GM19035 (cell line): ENCODE measurements around the gene GLB1L2.
A peak's percentile ranks its signal among the peaks of the same experiment; 100 is the strongest.
"Not testable (repeated sequence)": the region's sequence is repeated elsewhere in the genome, so short reads cannot be mapped to it uniquely, and the experiment has no call there.

Experiments
- ATAC-seq: cut with Tn5 transposase; IDR thresholded peaks from one replicate; pipeline ENCODE4 v1.9.1; 2021; ENCODE audit not compliant: unreplicated experiment

GLB1L2 gene, protein sequence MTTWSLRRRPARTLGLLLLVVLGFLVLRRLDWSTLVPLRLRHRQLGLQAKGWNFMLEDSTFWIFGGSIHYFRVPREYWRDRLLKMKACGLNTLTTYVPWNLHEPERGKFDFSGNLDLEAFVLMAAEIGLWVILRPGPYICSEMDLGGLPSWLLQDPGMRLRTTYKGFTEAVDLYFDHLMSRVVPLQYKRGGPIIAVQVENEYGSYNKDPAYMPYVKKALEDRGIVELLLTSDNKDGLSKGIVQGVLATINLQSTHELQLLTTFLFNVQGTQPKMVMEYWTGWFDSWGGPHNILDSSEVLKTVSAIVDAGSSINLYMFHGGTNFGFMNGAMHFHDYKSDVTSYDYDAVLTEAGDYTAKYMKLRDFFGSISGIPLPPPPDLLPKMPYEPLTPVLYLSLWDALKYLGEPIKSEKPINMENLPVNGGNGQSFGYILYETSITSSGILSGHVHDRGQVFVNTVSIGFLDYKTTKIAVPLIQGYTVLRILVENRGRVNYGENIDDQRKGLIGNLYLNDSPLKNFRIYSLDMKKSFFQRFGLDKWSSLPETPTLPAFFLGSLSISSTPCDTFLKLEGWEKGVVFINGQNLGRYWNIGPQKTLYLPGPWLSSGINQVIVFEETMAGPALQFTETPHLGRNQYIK

DNA sequence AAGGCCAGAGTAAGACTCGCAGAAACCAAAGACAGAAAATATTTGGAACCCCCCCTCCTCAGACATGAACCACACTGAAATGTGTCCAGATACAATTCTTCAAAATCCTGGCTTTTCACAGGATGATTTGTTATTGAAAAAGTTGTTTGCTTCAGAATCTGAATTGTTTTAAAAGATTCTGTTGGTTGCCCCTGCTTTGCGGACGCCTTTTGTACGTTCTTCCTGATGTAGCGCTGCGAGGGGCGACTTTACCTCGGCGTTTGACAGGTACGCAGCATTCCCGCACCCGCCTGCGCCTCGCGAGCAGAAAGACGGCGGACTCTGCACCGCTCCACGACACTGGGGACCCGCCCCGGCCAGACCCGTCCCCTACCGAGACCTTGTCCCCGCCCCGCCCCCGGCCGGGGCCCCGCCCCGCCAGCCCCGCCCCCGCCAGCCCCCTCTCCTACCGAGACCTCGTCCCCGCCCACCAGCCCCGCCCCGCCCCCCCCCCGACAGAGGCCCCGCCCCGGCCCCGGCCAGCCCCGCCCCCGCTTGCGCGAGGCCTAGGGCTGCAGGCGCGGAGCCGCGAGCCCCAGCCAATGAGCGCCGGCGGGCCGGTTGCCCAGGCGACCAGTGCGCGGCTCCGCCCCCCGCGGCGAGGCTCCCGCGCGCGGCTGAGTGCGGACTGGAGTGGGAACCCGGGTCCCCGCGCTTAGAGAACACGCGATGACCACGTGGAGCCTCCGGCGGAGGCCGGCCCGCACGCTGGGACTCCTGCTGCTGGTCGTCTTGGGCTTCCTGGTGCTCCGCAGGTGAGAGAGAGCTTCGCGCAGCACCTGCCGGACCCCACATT lies at the start of gene GLB1L2:
GLB1L2 (plus strand) TSS at position 635 of the 835 bp plus-strand sequence; CDS start at position 709, 74 bp downstream.
- peak; percentile 92 for ATAC-seq

DNA sequence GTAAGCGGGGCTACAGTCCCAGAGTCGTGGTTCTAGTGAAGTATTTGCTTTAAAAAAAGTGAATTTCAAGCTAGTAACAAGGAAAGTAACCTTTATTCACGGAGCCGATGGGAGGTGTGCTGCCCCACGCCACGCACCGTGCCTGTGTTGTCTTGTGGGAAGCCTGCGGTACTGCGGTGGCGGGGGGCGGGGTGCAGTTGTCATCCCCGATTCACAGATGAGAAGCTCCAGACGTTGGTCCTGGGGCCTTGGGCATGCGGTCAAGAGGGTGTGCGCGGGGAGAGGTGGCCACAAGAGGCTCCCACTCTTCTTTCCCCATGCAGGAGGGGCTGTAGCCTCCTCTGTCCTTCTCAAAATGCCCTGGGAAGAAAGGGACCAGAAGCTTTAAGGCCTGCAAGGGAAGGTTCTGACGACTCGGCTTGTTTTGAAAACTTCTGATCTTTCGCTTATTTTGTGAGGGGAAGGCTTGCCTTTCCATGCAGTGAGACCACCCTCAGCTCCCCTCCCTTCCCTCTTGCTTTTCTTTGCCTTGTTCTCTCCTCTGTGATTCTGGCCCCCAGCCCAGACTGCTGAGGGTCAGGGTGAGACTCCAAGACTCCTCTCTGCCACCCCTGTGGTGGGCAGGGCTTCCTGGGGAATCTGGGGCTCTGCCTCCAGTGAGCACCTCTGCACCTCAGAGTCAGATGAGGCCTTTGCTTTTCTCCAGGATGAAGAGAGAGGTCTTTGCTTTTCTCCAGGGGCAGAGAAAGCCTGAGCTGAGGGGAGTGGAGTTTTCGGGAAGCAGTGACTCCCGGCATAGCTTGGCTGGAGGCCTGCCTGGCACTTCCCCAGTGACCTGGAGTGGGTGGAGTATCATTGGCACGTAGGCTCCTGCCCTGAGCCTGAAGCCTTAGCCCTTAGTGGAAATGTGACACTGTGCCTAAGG lies 49.4 kb upstream of the GLB1L2 start:
- ATAC-seq: no peak

DNA sequence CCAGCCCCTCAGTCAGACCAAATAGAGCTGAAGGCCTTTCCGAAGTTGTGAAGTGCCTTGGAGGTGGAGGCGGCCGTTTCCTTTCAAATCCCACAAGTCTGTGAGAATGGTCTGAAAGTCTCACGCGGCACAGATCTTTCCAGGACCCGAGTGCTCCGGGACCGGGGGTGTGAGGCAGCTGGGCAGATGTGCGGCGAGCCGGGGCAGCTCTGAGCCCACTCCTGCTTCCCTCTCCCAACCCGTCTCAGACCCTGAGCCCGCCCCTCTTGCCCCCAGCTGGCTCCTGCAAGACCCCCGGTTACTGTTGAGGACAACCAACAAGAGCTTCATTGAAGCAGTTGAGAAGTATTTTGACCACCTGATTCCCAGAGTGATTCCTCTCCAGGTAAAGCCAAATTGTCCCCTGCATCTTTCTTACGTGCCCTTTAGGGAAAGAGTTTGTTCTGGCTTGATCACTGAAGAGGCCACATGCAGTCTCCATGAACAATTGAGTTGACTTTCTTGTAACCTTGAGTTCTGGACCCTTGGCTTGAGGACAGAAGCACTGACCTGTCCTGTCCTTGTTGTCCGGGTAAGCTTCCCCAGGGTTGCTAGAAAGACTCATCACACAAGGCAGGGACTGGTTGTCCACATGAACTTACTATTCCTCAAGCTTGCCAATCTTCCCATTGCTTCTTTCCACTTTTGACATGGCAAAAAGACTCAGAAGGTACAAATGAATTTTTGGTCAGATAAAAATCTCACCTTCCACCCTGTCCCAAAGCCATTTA lies 48.1 kb upstream of the GLB1L2 start:
- no peak for ATAC-seq

DNA sequence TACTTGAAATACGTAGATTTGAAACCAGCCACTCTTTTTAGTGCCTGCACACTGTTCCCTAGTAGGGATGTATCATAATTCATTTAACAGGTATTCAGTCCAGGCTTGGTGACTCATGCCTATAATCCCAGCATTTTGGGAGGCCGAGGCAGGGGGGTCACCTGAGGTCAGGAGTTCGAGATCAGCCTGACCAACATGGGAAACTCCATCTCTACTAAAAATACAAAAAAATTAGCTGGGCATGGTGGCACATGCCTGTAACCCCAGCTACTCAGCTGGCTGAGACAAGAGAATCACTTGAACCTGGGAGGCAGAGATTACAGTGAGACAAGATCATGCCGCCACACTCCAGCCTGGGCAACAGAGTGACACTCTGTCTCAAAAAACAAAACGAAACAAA lies 47.4 kb upstream of the GLB1L2 start:
- not testable (repeated sequence) for ATAC-seq

DNA sequence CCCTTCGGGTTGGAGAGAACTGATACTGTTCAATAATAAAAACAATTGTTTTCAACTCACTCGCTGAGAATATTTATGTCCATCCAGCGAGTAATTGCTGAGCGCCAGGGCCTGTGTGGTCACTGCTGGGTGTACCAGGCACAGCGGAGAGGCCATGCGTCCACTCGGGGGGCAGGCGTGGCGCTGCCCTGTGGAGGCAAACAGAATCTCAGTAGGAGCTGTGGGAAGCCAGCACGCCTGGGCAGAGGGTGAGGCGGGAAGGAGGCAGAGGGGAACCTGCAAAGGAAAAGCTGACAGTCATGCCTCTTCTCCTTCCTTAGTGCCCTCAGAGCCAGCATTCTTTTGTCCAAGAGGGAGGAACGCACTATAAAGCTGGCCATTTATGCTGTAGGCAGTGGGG lies 44.2 kb upstream of the GLB1L2 start:
- ATAC-seq: no peak

DNA sequence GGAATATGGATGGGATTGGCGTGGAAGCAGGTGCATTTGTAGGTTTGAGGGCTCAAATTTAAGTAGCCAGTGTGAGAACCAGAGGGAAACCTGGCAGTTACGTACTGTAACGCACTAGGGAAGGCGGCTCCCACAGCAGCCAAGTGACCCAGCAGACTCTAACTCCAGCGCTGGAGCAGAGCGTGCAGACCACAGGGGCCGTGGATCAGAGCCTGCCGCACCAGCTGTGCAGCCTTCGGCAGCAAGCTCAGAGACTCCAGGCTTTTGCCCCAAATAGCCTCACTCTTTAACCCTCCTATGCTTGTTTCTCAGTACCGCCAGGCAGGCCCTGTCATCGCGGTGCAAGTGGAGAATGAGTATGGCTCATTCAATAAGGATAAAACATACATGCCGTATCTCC lies 43.3 kb upstream of the GLB1L2 start:
- no peak for ATAC-seq

DNA sequence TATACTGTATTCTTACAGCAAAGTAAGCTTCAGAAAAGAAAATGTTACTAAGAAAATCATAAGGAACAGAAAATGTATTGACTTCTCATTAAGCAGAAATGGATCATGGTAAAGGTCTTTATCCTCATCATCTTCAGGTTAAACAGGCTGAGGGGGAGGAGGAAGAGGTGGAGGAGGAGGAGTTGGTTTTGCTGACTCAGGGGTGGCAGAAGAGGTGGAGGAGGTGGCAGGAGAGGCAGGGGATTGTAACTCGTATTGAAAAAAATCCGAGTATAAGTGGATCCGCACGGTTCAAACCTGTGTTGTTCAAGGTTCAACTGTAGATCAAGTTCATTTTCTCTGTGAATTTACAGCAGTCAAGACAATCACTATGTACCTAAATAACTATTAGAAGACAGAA lies 42.6 kb upstream of the GLB1L2 start:
- no peak for ATAC-seq

DNA sequence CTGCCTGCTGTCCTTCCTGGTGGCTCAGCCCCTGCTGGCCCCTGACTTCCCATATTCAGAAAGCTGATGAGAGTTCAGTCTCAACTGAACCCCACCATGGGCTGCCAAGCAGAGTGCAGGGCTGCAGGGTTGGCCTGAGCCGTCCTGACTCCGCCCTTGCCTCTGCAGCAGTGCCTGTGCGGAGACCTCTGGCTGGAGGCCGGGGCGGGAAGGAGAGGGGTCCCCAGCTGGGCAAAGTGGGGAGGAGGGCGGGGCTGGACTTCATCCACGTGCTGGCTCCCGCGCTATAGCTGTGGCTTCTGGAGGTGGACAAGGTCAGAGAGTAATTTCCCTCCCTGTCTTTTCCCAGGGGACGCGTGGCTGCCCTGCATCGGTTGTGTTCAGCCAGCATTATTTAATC lies 42.0 kb upstream of the GLB1L2 start:
- no peak for ATAC-seq

DNA sequence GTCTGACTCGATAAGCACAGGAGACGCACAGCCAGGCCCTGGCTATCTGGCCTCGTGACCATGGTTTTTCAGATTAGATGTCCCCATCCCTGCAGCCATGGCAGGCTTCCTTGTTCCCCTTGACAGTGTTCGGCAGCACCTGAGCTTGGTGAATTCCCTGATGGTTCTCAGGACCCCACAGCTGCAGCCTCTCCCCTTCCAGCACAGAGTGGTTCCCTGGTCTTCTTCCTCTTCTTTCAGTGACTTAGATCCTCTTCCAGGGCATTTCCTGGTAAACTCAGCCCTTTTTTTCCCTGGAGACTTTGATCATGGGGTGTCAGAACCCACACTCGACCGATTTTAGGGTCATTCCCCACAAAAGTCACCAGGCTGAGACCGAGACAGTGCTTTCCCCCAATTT lies 41.1 kb upstream of the GLB1L2 start:
- no peak for ATAC-seq

DNA sequence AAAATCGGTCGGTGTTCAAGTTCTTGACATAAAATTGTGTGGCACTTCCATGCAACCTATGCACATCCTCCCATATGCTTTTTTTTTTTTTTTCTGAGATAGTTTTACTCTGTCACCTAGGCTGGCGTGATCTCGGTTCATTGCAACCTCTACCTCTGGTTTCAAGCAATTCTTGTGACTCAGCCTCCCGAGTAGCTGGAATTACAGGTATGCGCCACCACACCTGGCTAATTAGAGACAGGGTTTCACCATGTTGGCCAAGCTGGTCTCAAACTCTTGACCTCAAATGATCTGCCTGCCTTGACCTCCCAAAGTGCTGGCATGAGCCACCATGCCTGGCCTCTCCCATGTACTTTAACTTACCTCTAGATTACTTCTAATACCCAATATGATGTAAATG lies 40.6 kb upstream of the GLB1L2 start:
- no peak for ATAC-seq

DNA sequence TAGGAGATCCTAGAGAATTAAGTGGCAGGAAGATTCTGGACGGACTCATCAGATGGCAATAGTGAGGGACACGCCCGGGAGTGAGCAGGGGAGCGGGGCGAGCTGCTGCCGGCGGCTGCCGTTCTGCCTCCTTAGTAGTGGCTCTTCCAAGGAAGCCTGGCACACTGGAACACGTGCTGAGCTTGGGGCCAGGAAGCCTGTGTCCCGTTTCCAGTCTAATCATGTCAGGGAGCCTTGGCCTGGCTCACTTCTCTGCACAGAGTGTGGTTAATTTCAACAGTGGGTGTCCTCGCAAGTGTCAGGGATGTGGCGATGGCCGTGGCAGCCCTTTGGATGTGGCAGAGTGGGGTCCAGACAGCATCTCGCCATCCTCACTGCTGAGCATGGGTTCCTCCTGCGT lies 39.1 kb upstream of the GLB1L2 start:
- ATAC-seq: no peak

DNA sequence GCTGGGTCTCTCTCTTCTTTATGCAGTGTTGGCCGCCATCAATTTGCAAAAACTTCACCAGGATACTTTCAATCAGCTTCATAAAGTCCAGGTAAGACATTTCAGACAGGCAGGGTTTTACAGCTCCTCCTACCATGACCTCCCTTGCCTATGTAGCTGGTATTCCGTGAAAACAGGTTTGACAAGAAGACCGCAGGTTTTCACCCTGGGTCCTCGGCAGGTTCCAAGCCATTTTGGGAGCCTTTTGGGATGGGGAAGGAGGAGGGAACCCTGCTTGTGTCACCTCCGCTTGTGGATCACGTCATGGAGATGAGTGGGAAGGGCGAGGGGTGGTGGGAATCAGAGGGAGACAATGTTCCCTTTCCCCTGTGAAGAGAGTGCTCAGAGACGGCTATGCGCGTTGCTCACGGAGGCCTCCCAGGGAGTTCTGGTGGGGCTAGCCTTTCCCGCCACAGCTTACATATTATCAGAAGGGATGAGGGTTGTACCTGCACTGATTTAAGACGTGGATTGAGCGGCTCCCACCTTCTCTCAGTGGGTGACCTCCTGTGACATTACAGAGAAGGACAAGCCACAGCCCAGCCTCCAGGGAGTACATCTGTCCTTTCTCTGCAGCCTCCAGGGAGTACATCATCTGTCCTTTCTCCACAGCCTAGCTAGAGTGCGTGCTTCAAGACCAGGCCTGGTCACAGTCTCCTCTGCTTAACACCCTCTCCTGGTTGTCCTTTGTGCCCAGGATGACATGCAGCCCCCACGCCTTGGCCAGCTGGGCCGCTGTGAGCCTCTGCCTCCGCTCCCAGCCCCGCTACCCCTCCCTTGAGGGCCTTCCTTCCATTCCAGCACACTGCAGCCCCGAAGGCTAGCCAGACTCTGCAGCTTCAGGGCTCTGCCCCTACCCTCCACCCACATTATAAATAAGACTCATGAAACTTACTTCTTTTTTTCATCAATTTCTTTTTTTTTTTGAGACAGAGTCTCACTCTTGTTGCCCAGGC lies 38.4 kb upstream of the GLB1L2 start:
- no peak for ATAC-seq

DNA sequence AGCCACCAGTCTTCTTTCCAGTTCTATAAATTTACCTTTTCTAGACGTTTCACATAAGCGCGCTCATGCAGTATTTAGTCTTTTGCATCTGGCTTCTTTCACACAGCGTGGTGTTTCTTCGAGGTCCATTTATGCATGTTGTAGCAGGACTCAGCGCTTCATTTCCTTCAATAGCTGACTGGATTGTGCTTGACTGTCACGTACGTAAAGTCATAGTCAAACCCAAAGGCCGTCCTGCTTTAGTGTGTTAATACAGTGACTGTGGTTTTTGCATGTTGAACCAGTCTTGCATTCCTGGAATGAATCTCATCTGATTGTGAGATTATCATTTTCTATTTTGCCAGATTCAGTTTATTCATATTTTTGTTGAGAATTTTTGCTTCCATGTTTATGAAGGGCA lies 37.1 kb upstream of the GLB1L2 start:
- no peak for ATAC-seq

DNA sequence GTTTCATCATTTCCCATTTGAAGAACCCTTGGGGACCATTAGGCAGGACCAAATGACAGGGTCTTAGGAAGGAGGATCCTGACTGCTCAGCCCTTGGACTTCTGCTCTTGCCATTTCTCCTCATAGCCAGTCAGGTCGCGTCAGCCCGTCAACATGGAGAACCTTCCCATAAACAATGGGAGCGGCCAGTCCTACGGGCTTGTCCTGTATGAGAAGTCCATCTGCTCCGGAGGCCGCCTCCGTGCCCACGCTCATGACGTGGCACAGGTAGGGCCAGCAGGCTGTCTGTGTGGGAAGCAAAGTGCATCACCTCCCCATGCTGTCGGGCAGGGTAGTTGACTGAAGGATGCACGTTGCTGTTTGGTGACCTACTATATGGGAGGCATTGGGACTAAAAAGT lies 19.6 kb upstream of the GLB1L2 start:
- ATAC-seq: no peak

DNA sequence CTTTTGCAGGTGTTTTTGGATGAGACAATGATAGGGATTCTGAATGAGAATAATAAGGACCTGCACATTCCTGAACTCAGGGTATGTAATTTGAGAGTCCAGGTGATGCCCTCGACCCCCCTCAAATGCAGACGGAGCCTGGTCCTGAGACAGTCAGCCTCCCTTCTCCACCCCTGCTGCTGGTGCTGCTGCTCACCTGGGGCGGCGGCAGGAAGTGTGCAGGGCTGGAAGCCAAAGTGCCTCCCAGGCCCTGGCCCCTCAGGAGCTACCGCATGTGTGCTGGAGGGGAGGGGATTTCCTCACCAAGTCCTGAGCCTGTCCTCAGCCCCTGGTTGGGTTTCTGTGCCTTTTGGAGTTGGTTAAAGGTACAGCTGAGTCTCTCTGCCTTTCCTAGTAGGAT lies 19.0 kb upstream of the GLB1L2 start:
- no peak for ATAC-seq

DNA sequence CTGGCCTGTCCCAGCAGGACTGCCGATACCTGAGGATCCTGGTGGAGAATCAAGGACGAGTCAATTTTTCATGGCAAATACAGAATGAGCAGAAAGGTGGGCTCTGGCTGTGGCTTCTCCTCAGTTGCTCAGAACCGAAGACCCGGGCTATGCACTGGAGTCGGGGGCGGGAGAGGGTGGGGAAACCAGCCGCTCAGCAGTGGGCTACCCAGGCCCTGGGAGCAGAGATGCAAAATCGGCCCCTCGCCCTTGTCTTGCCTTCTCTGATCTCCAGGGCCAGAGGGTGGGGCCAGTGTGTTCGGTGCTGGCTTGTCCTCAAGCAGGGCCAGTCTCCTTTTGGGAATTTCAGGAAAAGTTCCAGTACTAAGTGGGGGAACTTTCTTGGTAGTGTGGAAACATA lies 18.4 kb upstream of the GLB1L2 start:
- no peak for ATAC-seq

DNA sequence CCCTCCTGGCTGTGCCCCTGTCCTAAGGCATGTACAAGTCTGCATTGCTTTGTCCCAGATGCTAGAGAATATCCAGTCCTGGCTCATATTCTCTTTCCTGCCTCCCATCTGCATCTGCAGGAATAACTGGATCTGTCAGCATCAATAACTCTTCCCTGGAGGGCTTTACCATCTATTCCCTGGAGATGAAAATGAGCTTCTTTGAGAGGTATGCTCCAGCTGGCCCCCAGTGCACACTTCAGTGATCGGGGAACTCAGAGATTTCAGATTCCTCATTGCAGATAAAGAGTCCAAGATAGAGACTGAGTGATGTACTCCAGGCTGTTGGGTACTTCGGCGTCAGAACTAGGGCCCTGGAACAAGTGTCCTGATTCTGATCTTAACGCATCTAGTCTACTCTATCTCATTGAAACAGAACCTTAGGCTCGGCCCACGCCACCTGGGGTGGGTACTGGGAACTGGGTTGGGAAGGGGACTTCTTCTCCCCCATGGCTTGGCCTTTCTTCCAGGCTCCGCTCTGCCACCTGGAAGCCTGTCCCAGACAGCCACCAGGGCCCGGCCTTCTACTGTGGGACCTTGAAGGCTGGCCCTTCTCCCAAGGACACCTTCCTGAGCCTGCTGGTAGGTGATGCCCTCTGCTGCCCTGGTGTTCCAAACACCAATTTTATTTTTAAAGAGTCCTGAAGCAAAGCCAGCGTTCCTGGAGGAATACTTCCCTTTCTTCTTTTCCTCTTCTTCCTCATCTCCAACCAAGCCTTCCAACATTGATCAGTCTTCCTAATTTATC lies 17.8 kb upstream of the GLB1L2 start:
- no peak for ATAC-seq

DNA sequence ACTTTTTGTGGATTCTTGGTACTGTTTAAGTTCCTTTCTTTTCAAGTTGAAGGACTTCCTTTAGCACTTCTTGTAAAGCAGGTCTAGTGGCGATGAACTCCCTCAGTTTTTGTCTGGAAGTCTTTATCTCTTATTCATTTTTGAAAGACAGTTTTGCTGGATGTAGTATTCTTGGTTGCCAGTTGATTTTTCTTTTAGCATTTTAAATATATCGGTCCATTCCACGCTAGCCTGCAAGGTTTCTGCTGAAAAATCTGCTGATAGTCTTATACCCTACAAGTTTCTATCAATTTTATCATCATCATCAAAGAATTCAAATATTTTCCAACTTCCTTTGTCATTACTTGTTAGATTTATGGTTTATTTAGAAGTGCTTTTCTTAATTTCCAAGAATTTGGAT lies 14.7 kb upstream of the GLB1L2 start:
- ATAC-seq: no peak
